ENCODE results near the gene YES1. TPM values are rescaled to one million over a fixed set of nuclear protein-coding genes. Genes with fewer than 3 reads are reported as not detected.

Gene YES1
- total and polyA plus RNA-seq, 2 of the 8 experiments (the other 6 are each of a cell fraction or from before 2014, with no cell fraction given) = 14.8 to 94.3 TPM

DNA sequence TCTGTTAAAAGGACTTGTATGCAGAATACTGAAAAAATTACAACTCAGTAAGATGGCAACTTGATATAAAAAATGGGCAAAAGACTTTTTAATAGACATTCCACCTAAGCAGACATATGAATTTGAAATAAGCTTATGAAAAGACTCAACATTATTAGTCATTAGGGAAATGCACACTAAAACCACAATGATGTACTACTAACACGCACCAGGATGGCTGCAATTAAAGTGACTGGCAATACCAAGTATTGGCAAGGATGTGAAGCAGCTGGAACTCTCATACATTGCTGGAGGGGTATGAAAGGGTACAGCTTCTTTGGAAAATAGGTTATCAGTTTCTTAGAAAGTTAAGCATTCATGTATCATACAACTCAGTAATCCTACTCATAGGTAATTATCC lies 96.4 kb downstream of the YES1 start:
- Histone ChIP-seq H2AK5ac (ENCODE audit: low read depth, low read length) (no peak overlapping the region), H2AFZ (ENCODE audit: low read length) (no peak overlapping the region), H3K18ac (ENCODE audit: extremely low read depth, low read length) (no peak overlapping the region), H3K36me3 (ENCODE audit: control insufficient read depth in 2 of 4, insufficient read depth in 4 of 4, low read length in 3 of 4) (no peaks in the 10 kb centered on the region), H3K23ac (ENCODE audit: insufficient read length) (no peak overlapping the region), H3K79me1 (ENCODE audit: low read depth, low read length) (peaks cover 3% of the 10 kb centered on the region; the same call in 1 of the 2 replicates), H4K20me1 (replicated peaks in 1 of 2; ENCODE audit: control insufficient read depth in 1 of 2, insufficient read depth in 2 of 2, low read length in 2 of 2) (no peaks in the 10 kb centered on the region), H3K56ac (replicated peaks; ENCODE audit: insufficient read length, low read depth, low read length) (no peak overlapping the region), H3K4me1 (replicated peaks in 1 of 4; ENCODE audit: control insufficient read depth in 3 of 4, insufficient read depth in 4 of 4, low read length in 3 of 4) (peaks cover 0 to 3% (median 1%) of the 10 kb centered on the region in 4 experiments; a peak in 2 of 7 replicates), H3K4me2 (ENCODE audit: insufficient read depth in 1 of 2, low read depth in 2 of 2, low read length in 2 of 2) (no peak overlapping the region), H2BK15ac (ENCODE audit: low read length) (no peak overlapping the region), H3K27me3 (replicated peaks in 1 of 4; ENCODE audit: control insufficient read depth in 3 of 4, extremely low read depth in 1 of 4, insufficient read depth in 3 of 4, low read length in 3 of 4) (no peaks in the 10 kb centered on the region), H3K9me3 (ENCODE audit: insufficient read depth in 2 of 2, low read depth in 1 of 2, low read length in 1 of 2) (no peaks in the 10 kb centered on the region), H2BK5ac (ENCODE audit: low read depth, low read length) (no peak overlapping the region), H3K14ac (ENCODE audit: insufficient read length) (no peak overlapping the region), H3K4ac (replicated peaks; ENCODE audit: insufficient read length, low read depth, low read length) (no peak overlapping the region), H4K5ac (ENCODE audit: insufficient read length, low read depth, low read length) (no peak overlapping the region), H2BK20ac (ENCODE audit: low read length) (no peak overlapping the region), H2BK120ac (replicated peaks; ENCODE audit: low read depth, low read length) (no peak overlapping the region), H3K9ac (replicated peaks in 1 of 4; ENCODE audit: extremely low read depth in 1 of 4, low read depth in 3 of 4, low read length in 3 of 4) (no peak overlapping the region), H3K27ac (ENCODE audit: low read depth, low read length) (no peak overlapping the region), H3K4me3 (ENCODE audit: extremely low read depth in 1 of 4, insufficient read depth in 2 of 4, low read depth in 3 of 4, low read length in 4 of 4) (no peak overlapping the region), H2BK12ac (ENCODE audit: low read depth, low read length) (no peak overlapping the region), H3K79me2 (ENCODE audit: control insufficient read depth in 1 of 2, insufficient read depth in 2 of 2, low read length in 2 of 2) (peaks cover 3 to 9% of the 10 kb centered on the region in 2 experiments), H4K8ac (ENCODE audit: extremely low read depth, insufficient read depth, low read length) (no peak overlapping the region), H3K23me2 (ENCODE audit: low read depth, low read length) (peaks cover 8% of the 10 kb centered on the region; the same call in 1 of the 2 replicates), H4K91ac (replicated peaks; ENCODE audit: insufficient read length, low read length) (no peak overlapping the region)
- no peak for FAIRE-seq
- CTCF ChIA-PET (ENCODE audit: partially characterized antibody) = interaction anchor here (0.7 to 1.8 kb wide), 4 partner anchors 13 to 124 kb away, joined by 3 to 6 read pairs (median 4); no protein-coding TSS in a partner anchor
- WGBS, 2 experiments (ENCODE audit: extremely low coverage in 1 of 2, insufficient coverage in 1 of 2, insufficient read length in 1 of 2, insufficient replicate concordance in 2 of 2, low coverage in 1 of 2, low lambda C conversion rate in 2 of 2, missing lambda C conversion rate in 1 of 2) = 93% methylated on average over 1 of the region's 1 CpG; no CpG with 5 or more reads in 1 of the 2 experiments
- POLR2A ChIA-PET (ENCODE audit: partially characterized antibody) = no interaction called here
- no peak for DNase-seq (ENCODE audit: low read depth in 1 of 2, low spot score in 2 of 2)
- TF ChIP-seq CBX8 (IDR thresholded peaks at IDR 0.05; ENCODE audit: borderline replicate concordance, low read depth, low read length) (no peak), POU5F1 (IDR thresholded peaks at IDR 0.05; ENCODE audit: low read depth, low read length) (no peak), JUN (IDR thresholded peaks at IDR 0.05; ENCODE audit: low read depth, low read length) (no peak), SIRT6 (IDR thresholded peaks at IDR 0.05; ENCODE audit: low read length) (no peak), YY1 (IDR thresholded peaks at IDR 0.05; ENCODE audit: low read depth, low read length) (no peak), EZH2 (IDR thresholded peaks at IDR 0.05; ENCODE audit: low read depth, low read length, severe bottlenecking) (no peak), RNF2 (IDR thresholded peaks at IDR 0.05; ENCODE audit: borderline replicate concordance, low read depth, low read length, missing control alignments, poor library complexity, severe bottlenecking) (no peak), GABPA (IDR thresholded peaks at IDR 0.05; ENCODE audit: borderline replicate concordance, insufficient read depth, low read length) (no peak), ATF3 (IDR thresholded peaks at IDR 0.05; ENCODE audit: insufficient read depth, low read depth, low read length) (no peak), RAD21 (IDR thresholded peaks at IDR 0.05 in 1 of 2, conservative IDR thresholded peaks at IDR 0.05 in 1 of 2; ENCODE audit: low read depth in 2 of 2, low read length in 2 of 2) (no peak), SIX5 (IDR thresholded peaks at IDR 0.05; ENCODE audit: low read depth, low read length) (no peak), SP4 (IDR thresholded peaks at IDR 0.05; ENCODE audit: low read length) (no peak)
- TF ChIP-seq, protein P1, sequence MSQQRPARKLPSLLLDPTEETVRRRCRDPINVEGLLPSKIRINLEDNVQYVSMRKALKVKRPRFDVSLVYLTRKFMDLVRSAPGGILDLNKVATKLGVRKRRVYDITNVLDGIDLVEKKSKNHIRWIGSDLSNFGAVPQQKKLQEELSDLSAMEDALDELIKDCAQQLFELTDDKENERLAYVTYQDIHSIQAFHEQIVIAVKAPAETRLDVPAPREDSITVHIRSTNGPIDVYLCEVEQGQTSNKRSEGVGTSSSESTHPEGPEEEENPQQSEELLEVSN (IDR thresholded peaks at IDR 0.05) = no peak
